HUES48 (cell line): ENCODE measurements around the gene DAZAP1.

Experiments
- H3K27ac ChIP-seq: one replicate; pipeline ENCODE4 v1.7.0; 2013; ENCODE audit warnings: low read depth, low read length, inconsistent platforms
- H3K27me3 ChIP-seq: 2 replicates; pipeline ENCODE4 v1.6.1; 2013; ENCODE audit warnings: mild to moderate bottlenecking, low read length; ENCODE audit not compliant: control insufficient read depth, insufficient read depth
- H3K36me3 ChIP-seq: 2 replicates; pipeline ENCODE4 v1.6.1; 2013; ENCODE audit warnings: low read length; ENCODE audit not compliant: control insufficient read depth, insufficient read depth
- H3K4me1 ChIP-seq: 2 replicates; pipeline ENCODE4 v1.6.1; 2013; ENCODE audit warnings: mild to moderate bottlenecking, low read length; ENCODE audit not compliant: control insufficient read depth, insufficient read depth
- H3K4me3 ChIP-seq: 2 replicates; pipeline ENCODE4 v1.5.1; 2013; ENCODE audit warnings: mild to moderate bottlenecking, low read depth, low read length
- H3K9ac ChIP-seq: 2 replicates; pipeline ENCODE4 v1.6.1; 2013; ENCODE audit warnings: mild to moderate bottlenecking, low read depth, low read length, moderate library complexity
- H3K9me3 ChIP-seq: 2 replicates; pipeline ENCODE4 v1.6.1; 2013; ENCODE audit warnings: low read length; ENCODE audit not compliant: control insufficient read depth, insufficient read depth

Gene DAZAP1

DNA sequence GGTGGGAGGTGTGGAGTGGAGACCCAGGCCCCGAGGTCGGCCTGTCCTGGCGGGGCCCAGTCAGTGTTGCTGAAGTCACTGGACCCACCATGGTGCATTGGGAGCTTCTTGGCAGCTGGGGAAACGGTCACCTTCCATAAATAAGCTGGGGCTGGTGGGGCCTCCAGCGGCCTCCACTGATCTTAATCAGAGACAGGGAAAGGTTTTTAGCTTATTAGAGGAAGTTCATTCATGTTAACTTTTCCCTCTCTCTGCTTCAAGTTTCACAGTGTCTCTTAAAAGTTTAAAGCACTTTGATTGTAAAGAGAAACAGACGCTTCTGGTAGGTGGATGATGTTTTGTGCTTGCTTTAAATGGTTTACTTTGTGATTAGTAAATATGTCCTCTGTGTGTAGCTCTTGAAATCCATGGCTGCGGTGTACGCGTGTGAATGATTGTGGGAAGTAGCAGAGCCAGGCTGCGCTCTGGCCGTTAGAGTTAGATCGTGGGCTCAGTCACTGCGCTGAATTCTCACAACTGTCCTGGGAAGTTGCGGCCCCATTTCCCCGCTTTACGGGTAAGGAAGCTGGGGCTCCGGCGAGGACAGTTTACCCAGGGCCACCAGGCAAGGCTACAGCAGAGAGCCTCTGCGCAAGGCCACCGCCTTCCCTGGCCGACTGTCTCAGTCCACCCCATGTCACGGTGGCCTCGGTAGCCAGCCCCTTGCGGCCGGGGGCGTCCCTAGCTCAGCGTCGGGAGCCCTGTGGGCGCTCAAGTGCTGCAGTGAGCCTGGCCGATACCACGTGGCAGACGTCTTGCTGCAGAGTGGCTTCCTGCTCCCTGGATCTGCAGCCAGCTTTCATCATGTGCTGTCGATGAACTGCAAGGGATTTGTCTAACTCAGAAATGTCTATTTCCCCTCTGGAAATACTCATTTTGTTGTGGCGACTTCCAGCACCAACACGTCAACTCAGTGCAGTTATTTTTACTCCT is 40.2 kb upstream of the DAZAP1 start:
- H3K27ac ChIP-seq = no peak overlapping the region
- H3K27me3 ChIP-seq = no peaks in the 10 kb centered on the region
- no peaks in the 10 kb centered on the region for H3K4me1 ChIP-seq
- peaks cover 92% of the 10 kb centered on the region for H3K36me3 ChIP-seq
- no peaks in the 10 kb centered on the region for H3K9me3 ChIP-seq
- no peak overlapping the region for H3K4me3 ChIP-seq
- no peak overlapping the region for H3K9ac ChIP-seq

DNA sequence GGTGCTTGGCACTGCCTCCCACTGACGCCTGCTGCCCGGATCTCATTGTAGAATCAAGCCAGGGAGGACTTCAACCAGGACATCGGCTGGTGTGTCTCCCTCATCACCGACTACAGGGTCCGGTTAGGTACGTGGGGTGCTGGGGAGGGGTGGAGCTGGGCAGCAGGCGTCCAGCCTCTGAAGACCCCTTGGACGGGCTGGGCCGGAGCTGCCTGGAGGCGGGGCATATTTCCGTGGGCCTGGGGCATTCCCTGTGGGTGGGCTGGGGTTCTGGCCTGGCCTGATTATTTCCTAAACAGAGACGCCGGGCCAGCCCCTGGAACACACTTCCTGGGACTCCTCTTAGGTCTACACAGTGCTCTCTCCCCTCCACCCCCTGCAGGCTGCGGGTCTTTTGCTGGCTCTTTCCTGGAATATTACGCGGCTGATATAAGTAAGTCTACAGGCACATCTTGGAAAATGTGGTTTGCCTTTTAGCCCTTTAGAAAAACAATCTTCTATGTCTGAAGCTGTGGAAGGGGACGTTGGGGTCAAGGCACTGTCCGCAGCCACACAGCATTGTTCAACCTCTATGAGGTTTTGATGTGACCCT is 38.1 kb upstream of the DAZAP1 start:
- Histone ChIP-seq H3K36me3 (peaks cover 92% of the 10 kb centered on the region), H3K27ac (no peak overlapping the region), H3K9ac (no peak overlapping the region), H3K4me1 (no peaks in the 10 kb centered on the region), H3K4me3 (no peak overlapping the region), H3K9me3 (no peaks in the 10 kb centered on the region), H3K27me3 (no peaks in the 10 kb centered on the region)

DNA sequence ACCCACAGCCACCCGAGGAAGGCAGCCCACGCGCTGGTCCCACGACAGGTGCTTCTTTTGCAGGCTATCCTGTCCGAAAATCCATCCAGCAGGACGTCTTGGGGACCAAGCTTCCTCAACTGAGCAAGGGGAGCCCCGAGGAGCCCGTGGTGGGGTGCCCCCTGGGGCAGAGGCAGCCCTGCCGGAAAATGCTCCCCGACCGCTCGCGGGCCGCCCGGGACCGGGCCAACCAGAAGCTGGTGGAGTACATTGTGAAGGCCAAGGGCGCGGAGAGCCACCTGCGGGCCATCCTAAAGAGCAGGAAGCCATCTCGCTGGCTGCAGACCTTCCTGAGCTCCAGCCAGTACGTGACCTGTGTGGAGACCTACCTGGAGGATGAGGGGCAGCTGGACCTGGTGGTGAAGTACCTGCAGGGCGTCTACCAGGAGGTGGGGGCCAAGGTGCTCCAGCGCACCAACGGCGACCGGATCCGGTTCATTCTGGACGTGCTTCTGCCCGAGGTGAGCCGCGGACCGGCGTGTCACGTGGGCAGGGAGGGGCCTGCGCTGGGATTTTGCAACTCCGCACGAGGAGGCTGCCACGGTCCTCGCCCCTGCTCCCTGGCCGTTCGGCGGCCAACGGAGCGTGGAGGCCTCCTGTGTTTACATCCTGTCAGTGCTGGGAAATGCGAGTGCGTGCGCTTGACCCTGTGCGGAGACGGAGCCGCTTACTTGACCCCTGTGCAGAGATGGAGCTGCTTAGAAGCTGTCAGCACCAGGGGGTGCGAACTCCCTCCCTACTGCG is 36.6 kb upstream of the DAZAP1 start:
- Histone ChIP-seq H3K27me3 (no peaks in the 10 kb centered on the region), H3K4me3 (no peak overlapping the region), H3K36me3 (peaks cover 83% of the 10 kb centered on the region), H3K9ac (no peak overlapping the region), H3K9me3 (no peaks in the 10 kb centered on the region), H3K4me1 (no peaks in the 10 kb centered on the region), H3K27ac (no peak overlapping the region)

DNA sequence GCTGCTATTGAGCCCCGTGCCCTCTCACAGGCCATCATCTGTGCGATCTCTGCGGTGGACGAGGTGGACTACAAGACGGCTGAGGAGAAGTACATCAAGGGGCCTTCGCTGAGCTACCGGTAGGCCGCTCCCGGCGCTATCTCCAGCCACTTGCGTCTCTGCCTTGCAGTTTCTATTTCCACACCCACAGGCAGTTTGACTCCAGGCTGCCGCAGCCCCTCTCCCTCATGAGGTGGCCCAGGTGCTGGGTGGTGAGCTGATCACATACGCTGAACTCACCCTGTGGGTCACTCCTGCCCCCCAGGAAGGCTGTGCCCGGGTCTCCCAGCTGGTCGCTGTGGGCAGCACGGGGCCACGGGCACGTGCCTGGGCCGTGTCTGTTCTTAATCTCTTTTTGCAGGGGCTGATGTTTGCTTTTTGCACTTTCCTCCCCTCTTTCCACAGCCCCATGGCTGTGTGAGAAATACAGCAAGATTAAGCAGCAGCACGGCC is 34.3 kb upstream of the DAZAP1 start:
- peaks cover 76% of the 10 kb centered on the region for H3K36me3 ChIP-seq

DNA sequence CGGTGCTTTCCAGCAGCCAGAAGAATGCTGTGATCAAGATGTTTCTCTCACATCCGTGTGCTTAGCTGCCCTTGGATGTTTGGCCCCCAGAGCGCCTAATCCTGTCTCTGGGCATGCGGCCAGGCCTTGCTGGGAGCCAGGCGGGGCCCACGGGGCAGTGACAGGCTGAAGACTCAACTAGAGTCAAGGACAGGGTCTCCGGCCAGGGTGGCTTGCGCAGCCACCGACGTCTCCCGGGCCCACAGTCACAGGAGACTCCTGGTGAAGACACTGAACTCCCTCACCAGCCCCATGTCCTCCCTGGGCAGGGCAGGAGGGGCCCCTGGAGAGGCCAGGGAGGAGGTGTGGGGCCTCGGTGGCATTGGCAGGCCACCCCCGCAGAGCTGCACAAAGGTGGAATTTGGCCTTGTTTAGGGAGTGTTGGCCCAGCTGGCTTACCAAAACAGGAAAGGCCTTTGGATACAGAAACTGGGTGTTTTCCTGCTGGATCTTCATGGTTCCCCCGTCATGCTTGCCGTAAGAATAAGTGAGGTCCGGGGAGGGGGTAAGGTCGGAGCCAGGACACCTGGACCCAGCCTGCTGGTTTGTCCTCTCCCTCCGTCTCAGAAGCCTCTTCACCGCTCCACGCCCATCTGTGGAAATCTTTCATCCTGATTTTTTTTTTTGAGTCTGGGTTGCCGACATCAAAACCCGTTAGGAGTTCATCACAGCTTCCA is 33.7 kb upstream of the DAZAP1 start:
- Histone ChIP-seq H3K27ac (no peak overlapping the region), H3K27me3 (no peaks in the 10 kb centered on the region), H3K36me3 (peaks cover 70% of the 10 kb centered on the region)

More for the DNA sequence above, 34.3 kb upstream of the DAZAP1 start:
- Histone ChIP-seq H3K4me3 (no peak overlapping the region), H3K4me1 (no peaks in the 10 kb centered on the region), H3K27ac (no peak overlapping the region), H3K27me3 (no peaks in the 10 kb centered on the region), H3K9ac (no peak overlapping the region), H3K9me3 (no peaks in the 10 kb centered on the region)

DNA sequence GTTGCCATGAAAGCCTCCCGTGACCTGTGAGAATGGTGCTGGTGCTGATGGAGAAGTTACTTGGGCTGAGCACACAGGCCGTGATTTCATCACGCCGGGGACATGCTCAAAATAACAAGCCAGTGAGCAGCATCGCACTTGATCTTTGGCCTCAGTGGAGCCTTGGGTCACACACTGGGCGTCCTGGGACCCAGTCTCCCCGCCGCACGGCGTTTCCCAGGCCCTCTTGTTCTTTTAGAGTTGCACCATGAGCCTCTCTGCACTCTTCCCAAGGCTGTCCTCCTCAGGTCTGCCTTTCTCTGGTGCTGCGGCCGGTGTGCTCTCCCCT is 33.2 kb upstream of the DAZAP1 start:
- H3K36me3 ChIP-seq = peaks cover 66% of the 10 kb centered on the region
- H3K27ac ChIP-seq = no peak overlapping the region
- no peaks in the 10 kb centered on the region for H3K4me1 ChIP-seq
- no peak overlapping the region for H3K4me3 ChIP-seq
- H3K27me3 ChIP-seq = no peaks in the 10 kb centered on the region
- H3K9ac ChIP-seq = no peak overlapping the region
- no peaks in the 10 kb centered on the region for H3K9me3 ChIP-seq

More for the DNA sequence above, 33.7 kb upstream of the DAZAP1 start:
- Histone ChIP-seq H3K4me1 (no peaks in the 10 kb centered on the region), H3K9ac (no peak overlapping the region), H3K4me3 (no peak overlapping the region), H3K9me3 (no peaks in the 10 kb centered on the region)

DNA sequence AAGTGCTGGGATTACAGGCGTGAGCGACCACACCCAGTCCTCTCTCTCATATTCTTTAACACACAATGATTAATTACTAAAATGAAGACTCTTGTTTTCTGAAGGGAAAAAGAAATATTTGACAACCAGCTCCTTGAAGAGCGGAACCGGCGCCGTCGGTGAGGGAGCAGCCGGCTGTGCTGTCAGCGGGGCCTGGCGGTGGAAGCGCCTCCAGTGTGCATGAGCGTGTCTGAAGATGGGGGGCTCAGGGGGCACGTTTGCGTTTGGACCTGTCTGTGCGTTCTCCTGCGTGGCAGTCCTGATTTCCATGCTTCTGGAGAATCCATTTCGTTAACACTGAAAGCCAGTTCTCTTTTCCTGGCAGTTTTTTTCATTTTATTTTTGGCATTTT is 31.0 kb upstream of the DAZAP1 start:
- no peak overlapping the region for H3K9ac ChIP-seq
- H3K36me3 ChIP-seq = peaks cover 44% of the 10 kb centered on the region
- H3K4me3 ChIP-seq = no peak overlapping the region
- no peak overlapping the region for H3K27ac ChIP-seq
- H3K9me3 ChIP-seq = no peaks in the 10 kb centered on the region
- H3K4me1 ChIP-seq = peaks cover 4% of the 10 kb centered on the region; the same call in 1 of the 2 replicates
- no peaks in the 10 kb centered on the region for H3K27me3 ChIP-seq

DNA sequence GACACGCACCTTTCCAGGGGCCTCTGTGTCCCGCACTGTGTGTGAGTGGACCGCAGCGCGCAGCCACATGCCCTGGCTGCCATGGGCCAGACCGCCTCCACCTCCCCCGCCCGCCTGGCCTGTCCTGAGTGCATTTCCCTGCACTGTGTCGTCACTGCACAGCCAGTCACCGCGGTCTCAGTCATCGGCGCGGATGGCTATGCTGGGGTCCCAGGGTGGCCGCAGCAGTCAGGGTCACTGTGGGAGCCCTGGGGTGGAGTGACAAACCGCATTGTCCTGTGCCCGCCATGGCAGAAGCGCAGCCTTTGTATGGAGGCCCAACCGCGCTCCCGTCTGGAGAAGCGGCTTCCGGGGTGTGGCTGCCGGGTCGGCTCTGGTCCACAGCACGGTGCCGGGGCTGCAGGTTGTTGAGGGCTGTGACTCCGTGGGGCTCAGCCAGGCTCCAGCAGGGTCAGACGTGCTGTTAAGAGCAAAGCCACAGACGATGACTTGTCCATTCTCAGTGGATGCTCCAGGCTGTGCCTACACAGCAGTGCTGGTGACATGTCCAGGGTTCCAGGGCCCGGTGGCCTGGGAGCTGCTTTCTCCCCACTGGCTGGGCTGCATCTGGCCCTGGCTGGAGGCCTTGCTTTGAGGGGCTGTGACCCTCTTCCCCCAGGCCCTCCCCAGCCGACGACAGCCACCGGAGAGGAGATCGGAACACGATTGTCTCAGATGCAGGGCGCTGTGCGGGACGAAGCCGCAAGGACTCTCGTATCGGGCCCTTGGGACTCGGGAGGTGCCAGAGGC is 30.0 kb upstream of the DAZAP1 start:
- Histone ChIP-seq H3K27me3 (no peaks in the 10 kb centered on the region), H3K9ac (no peak overlapping the region), H3K27ac (no peak overlapping the region), H3K36me3 (peaks cover 38% of the 10 kb centered on the region), H3K9me3 (no peaks in the 10 kb centered on the region), H3K4me1 (peaks cover 7% of the 10 kb centered on the region; the same call in 1 of the 2 replicates), H3K4me3 (no peak overlapping the region)

DNA sequence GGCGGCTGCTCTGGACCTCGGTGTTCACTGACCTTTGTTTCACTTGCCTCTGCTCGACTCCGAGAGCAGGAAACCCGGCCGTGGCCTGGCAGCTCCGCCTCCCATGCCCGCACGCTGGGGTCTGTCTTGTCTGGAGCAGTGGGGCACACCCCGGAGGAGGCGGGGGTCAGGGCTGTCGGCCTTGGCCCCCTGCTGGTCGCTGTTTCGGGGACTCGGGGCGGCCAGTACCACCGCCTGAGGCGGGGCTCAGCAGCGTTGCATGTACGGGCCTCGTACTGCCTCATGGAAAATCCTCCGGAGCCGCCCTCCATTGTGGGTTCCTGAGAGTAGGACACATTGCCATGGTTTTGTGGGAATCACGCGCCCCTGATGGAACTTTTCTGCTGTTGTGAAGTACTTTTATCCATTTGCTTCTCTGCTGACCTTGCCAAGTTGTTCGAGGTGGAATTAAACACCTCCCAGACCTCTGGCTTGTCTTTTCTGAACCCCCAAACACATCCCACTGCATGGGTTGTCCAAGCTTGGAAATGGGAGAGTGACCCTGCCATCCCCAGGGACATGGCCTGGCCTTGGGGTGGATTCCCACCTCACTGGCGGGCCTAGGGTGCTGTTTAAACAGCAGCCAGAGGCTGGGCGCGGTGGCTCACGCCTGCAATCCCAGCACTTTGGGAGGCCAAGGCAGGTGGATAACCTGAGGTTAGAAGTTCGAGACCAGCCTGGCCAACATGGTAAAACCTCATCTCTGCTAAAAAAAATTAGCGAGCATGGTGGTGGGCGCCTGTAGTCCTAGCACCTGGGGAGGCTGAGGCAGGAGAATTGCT is 29.2 kb upstream of the DAZAP1 start:
- Histone ChIP-seq H3K36me3 (peaks cover 30% of the 10 kb centered on the region), H3K9ac (no peak overlapping the region)

More for the DNA sequence above, 29.2 kb upstream of the DAZAP1 start:
- Histone ChIP-seq H3K9me3 (no peaks in the 10 kb centered on the region), H3K27me3 (no peaks in the 10 kb centered on the region), H3K4me1 (peaks cover 7% of the 10 kb centered on the region; the same call in 1 of the 2 replicates), H3K4me3 (no peak overlapping the region), H3K27ac (no peak overlapping the region)
